GM21381 (cell line): ENCODE data around the gene VASN.
A peak's percentile ranks its signal among the peaks of the same experiment; 100 is the strongest.

Source experiments
- ATAC-seq: cut with Tn5 transposase; IDR thresholded peaks from one replicate; pipeline ENCODE4 v1.9.1; 2021; ENCODE audit warnings: mild to moderate bottlenecking, moderate library complexity; ENCODE audit not compliant: unreplicated experiment

VASN gene

DNA sequence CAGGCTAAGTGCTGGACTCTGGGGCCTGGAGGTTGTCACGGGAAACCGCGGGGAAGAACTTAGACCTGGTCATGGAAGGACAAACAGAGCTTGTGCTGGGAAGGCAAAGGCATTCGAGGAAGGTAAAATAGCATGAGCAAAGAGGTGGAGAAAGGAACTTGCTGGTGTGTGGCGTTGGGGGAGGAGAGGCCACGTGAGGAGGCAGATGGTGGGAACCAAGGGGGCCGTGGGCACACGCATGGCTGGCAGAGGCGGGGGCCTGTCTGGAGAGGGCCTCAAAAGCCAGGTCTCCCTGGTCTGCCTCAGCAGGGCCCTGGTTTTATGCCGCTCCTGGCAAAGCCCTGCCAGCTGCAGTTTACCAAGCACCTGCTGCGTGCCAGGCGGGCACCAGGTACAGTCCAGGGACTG lies 29.4 kb downstream of the VASN start:
- no peak for ATAC-seq

DNA sequence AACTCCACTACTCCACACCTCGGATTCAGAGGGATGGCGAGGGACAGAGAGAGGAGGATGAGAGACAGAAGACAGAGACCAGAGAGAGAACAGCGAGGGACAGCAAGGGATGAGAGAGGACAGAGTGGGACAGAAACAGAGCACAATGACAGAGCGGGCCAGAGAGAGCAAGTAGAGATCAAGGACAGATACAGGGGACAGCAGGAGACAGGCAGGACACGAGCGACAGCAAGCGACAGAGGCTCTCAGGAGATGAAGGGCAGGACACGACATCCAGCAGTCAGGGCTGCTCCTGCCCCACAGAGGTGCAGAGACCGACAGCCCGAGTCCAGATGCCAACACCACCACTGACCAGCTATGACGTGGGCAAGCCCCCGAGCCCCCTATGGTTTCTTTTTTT lies 29.9 kb downstream of the VASN start:
- ATAC-seq = no peak

DNA sequence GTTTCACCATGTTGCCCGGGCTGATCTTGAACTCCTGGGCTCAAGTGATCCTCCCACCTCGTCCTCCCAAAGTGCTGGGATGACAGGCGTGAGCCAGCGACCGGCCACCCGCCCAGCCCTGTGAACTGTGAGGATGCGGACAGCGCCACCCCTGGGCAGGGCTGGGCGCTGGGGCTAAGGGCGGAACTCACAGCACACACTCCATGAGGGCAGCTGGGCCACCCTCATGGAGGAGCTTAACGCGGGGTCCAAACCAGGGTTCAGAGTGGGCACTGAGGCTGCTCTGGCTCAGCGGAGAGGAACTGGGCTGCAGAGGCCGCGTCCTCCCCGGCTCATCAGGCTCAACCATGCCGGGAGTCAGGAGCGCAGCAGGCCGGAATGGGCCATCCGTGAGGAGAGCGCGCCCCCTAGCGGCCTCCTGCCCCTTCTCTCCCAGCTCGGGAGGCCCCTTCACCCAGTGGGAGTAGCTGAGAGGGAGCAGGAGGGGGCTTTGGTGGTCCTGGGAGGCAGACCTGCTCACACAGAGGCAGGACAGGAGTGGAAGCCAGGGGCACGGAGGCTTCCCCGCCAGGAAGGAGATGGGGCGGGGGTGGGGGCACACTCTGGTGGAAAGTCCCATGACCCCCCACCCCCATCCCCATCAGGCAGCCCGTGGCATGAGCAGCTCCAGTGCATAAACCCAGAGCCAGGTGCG lies 30.9 kb downstream of the VASN start:
- no peak for ATAC-seq

DNA sequence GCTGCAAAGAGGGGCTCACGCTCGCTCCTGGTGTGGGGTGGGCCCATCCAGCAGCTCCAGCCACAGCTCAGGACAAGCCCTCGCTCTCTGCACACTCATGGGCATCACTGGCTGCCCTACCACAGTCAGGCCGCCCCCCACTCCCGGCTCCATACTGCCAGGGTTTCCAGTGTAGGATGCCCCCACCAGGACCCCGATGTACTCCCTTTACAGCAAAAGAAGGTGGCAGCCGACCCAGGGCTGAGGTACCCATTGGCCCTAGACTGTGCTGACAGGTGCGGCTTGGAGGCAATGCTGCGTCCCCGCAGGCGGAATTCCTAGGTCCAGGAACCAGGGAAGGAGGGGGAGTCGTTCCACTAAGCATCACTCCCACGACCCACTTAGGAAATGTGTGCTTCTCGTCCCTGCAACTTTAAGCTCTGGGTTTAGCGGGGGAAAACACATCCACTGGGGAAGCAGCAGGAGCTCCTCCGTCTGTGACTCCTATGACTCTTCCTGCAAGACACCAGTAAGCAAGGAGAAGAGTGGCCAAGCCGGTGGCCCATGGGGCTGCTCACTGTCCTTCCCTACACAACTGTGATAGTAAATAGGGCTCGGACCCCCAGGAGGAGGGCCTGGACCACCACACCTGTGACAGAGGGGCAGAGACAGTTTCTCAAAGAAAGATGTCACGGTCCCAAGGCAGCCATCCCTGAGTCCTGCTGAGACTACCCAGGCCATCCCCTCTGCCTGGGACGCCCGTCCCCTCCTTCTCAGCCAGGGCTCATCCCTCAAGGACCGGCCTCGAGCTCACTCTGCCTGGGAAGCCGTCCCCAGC lies 31.7 kb downstream of the VASN start:
- ATAC-seq = no peak

DNA sequence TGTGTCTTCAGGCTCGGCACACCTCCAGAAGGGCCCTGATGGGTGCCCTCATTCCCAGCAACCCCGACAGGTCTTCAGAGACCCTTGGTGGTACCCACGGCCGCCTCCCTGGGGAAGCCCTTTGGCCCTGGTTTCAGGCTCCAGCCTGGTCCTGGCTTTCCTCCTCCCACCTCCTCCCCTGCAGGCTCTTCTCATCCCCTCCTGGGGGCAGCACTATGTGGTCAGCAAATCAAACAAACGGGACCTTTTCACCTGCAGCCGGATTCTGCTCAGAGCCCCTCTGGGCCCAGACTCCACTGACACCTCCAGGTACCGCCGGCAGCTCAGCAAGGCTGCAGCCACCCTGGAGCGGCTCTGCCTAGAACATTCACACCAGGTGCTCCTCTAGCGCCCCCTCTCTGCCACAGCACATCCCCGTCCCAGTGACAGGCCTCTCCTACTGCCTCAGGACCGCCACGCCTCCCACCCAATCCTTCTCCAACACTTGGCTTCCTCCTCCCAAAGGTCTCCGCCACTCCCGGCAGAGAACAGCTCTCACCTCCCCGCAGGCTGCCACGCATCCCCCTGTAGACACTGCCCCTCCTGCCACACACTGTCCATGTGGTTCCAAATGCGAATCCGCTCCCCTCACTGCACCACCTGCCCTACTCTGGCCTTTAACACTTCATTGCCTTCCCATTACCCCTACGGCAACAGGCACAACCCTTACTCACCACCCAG lies 32.8 kb downstream of the VASN start:
- no peak for ATAC-seq

DNA sequence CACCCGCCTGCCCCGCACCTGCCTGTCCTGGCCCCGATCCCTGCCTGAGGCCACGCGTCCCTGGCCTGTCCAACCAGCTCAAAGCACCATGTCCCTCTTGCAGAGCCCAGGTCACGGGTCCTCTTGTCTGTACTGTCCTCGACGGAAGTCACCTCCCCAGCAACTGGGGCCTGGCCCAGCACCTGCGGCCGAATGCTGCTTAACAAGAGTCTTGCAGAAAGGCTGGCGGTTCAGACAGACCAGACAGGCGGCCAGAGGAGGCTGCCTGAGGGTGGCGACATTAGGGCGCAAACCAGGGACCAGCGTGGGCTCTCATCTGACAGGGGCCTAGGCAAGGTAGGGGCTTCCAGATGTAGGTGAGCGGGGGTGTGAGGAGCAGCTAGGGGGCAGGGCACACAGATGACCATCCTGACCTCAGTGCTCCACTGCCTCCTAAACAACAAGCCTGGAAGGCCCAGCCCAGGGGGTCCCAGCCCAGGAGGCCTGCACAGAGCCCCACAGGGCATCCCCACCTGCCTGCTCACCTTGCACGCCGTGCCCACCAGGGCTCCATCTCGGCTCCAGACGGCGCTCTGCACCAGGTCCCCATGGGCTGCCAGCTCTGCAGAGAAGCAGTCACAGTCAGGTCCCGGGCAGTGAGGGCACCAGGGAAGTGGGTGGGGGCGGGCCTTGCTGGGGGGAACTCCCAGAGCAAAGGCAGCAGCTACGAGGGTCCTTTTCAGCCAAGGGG lies 33.5 kb downstream of the VASN start:
- no peak for ATAC-seq

DNA sequence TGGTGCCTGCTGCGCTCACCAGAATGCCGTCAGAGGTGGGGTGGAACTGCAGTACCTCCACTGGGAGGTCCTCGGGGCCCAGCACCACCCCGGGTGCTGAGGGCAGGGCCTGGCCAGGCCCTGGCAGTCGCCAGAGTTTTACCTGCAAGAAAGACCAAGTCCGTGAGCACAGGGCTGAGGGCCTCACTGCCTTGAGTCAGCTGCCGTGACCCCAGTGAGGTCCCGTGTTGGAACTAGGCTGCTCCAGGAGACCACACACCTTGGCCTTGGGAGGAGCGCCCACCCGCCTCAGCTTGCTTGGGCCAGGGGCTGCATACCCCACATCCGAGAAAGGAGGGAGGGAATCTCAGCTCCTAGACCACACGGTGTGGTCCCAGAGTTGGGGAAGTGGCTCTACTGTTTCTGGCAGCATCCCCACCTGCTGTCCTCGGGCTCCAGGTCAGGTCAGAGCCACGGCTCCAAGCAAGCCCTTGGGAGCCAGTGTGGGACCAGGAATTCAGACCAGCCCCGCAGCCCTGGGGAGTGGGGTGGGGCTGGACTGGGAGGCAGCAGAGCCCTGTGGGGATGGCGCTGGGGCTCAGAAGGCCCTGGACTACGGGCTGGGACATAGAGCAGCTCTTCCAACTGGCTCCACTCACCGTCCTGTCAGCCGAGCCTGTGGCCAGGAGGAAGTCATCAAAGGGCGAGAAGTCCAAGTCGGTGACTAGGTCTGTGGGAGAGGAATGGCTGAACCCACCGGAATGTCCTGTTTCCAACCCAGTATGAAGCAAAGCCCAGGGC lies 36.1 kb downstream of the VASN start:
- ATAC-seq = no peak

DNA sequence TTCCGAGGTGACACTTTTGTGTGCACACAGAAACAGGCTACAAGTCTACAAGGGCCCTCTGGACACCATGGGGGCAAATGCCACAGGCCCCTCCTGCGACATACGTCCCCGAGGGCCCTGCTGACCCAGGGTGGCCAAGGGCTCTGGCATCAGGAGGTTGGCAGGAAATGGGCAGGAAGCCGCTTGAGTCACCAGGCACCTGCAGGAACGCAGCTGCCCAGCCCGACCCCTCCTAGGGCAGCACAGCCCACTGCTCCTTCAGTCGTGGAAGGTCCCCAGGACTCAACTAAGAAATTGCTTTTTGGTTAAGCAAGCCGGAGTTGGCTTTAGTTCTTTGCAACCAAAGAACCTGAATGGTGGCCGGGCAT lies 36.7 kb downstream of the VASN start:
- no peak for ATAC-seq

DNA sequence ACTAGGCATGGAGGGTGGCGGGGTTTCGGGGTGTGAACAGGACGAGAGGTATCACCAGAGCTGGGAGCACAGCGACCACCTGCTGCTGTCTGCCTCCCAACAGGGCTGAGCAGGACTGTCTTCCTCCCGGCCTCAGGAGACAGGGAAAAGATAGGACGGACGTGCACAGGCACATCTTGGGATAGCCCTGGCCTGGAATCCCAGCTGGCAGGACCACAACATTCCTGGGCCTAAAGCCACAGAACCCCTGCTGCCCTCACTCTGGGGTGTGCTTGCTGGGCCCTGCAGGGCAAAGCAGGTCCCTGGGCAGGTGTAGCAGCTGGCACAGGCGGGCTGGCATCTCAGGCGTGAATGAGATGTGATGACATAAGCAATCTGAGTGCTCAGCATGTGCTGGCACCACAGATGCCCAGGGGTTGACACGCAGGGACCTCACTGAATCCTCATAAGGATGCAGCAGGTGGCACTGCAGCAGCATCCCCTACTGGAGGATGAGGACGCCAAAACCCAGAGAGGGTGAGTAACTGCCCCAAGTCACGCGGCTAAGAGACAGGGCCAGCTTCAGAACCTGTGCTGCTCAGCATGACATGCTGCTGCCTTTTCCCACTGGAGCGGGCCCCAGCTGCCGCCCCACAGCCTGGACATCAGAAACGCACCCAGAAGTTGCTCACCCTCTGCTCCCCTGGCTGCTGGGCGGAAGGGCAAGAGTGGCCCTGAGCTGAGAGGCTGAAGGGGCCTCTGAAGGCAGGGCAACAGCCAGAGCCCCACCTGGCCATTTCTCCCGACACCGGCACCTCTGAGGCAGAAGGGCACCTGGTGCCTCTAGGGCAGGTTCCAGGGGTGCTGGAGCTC lies 37.7 kb downstream of the VASN start:
- ATAC-seq = no peak

DNA sequence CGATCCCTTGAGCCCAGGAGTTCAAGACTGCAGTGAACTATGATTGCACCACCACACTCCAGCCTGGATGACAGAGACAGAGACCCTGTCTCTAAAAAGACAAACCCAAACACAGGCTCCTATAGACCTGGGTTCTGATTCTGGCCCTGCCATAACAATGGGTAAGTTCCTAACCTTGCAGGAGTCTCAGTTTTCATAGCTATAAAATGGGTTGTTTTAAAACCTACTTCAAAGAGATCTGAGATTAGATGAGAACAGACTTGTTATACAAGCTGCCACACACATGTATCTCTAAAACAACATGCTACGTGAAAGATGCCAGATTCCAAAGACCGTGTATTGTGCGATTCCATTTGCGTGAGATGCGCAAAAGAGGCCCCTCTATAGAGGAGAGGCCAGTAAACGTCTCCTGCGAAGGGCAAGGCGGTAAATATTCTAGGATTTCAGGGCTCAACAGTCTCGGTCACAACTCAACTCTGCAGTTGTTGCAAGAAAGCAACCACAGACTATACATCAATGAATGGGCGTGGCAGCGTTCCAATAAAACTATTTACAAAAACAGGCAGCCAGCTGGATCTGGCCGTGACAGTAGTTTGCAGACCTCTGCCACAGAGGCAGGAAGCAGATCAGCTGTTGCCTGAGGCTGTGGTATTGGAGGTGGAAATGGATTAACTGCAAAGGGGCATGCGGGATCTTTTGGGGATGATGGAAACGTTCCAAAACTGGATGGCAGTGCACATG lies 38.9 kb downstream of the VASN start:
- ATAC-seq = no peak

DNA sequence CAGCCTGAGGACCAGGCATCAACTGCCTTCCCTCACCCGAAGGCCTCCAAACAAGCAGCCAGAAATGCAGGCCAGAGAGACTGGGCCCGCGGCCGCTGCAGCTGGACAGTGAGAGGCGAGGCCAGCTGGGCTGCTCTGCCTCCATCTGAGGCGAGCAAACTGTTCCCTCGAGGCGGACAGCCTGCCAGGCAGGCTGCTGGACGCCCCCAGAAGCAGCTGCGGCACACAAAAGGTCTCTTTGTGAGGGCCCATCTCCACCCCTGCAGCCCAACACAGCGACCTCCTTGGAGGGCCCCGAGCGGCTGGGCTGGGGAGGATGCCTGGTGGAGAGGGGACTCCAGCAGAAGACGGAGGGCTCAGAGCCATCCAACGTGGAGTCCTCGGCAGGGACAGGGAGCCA lies 40.0 kb downstream of the VASN start:
- ATAC-seq = no peak

DNA sequence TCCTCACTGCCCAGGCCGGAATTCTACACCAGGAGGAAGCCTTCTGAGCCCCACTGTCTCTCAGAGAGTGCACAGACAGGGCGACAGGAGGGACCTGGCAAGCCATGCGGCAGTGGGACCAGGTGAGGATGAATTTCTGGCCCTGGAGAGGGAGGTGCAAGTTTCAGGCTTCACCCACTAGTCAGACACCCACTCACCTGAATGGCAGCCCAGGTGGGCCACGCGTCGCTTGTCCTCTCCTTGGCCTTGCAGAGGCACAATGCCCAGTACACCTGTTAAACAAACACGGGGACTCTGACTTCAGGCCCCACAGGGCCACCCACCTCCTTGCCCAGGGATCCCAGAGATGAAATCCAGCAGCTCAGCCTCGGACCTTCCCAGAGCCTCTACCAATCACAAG lies 40.5 kb downstream of the VASN start:
- ATAC-seq = no peak

DNA sequence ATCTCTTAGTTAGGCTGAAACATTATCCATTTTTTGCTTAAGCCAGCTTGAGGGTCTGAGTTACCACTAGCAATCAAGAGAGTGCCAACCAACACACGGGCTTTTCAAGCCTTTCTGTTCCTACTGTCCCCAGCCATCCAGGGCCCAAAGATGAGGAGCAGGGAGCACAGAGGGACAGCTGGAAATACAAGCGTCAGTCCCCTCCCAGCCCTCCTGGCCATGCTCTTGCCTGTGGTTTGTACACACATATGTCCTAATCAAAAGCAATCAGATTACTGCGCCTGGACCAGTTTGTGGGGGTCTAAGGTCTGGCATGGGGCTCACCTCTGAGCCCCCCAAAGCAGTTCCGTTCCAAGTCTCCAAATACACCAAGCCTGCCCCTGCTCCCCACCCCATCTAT lies 41.2 kb downstream of the VASN start:
- no peak for ATAC-seq

DNA sequence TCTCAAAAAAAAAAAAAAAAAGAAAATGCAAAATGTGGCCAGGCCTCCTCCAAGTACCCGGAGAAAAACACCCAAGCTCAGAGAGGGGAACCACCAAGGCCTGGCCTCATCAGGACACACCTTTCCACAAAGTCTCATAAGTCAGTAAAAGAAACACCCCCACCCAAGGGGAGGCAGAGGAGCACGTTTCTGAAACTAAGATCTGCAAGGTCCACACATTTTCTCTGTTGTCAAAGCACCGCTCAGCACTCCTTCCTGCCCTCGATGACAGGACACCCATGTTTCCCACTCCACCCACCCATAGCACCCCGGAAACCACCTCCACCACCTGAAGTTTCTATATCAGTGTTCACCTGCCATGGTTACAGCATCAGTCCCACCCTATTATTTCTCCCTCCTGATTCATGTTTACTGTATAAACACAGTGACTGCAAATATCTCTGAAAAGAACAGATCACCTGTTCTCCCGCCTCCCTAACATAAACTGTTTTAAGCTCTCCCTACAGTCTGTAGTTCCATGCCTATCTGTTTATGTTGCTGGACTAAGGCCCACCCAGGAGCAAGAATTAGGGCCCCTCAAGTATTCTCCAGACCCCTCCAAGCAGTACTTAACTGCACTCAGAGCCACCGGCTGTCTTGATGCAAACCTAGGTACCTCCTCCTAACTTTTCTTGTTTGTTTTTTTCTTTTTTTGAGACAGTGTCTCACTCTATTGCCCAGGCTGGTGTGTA lies 42.7 kb downstream of the VASN start:
- ATAC-seq = peak; percentile 53

DNA sequence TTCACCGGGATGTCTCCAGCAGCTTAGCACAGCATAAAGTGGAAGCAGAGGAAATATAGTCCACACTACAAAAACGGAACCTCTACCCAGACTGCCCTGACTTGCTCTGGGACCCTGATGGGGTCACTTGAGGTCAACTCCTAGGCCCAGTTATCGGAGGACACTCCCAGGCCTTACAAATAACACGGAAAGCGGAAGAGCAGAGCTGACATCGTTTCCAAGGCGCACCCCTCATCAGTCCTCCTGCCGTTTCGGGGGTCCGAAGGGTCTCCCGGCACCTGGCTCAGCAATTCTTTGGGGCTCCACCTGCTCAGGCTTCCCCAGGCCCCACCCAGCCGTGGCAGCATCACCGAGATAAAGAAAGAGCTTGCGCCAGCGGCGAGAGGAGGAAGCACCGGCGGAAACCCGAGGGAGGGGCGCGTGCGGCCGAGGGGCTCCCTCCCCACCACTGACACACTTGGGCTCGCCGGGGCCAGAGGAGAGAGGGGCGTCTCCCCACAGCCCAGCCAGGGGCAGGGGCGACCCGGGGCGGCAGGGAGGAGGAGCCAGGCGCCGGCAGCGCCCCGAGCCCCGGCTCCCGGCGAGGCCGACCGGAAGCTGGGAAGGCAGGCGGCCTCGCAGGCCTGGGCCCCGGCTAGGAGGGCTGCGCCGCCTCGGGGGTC lies 44.0 kb downstream of the VASN start:
- ATAC-seq = peak; percentile 7

DNA sequence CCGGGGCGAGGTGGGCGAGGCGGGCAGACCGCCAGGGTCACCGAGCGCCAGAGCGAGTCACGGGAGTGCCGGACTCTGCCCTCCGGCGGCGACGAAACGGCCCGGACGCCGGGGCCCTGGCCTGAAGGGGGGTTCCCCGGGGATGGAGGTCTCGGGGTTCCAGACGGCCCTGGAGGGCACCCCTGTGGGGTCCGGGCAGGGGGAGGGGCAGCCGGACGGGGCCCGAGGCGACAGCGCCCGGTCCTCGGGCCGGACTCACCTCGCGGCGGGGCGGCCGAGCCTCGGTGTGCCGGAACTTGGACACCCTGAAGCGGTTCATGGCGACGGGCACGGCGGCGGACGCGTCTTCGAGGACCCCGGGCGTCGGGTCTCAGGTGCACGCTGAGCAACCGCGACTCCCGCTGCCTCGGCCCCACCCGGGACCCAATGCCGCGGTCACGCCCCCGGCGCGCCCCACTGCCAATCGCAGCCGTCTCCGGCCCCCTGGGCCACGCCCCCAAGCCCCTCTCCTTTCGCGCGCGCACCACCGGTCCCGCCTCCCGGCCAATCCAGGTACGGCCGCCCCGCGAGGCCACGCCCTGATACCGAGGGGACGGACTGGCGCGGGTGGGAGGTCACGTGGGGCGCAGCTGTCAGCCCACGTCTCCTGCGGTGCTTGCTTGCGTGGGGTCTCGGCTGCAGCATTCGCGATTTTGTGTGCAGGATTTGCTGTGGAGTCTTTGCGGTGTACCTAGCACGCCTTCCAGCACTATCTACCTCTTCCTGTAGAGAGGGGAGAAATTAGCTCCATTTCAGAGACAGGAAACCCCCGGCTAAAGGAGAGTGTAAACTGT lies 44.8 kb downstream of the VASN start, which contains the start of gene CORO7:
CORO7 (minus strand) TSS at position 397 of the 833 bp plus-strand sequence; CDS start at position 319, 78 bp downstream.
- peak; percentile 66 for ATAC-seq
